SKM-1 treated with dmso at 0.1 percent for 144 hours (cell line): ENCODE results near the gene ITGA2.
"Not testable (repeated sequence)": the region's sequence is repeated elsewhere in the genome, so short reads cannot be mapped to it uniquely, and the experiment has no call there.

ENCODE experiments used
- DNase-seq: peaks from one replicate; lab custom pipeline; 2025; ENCODE audit not compliant: unreplicated experiment; lab: John Stamatoyannopoulos, UW

The ITGA2 gene

GRCh38 chr5:53095217-53095616 lies 106.1 kb downstream of the ITGA2 start:
- no peak for DNase-seq

DNA sequence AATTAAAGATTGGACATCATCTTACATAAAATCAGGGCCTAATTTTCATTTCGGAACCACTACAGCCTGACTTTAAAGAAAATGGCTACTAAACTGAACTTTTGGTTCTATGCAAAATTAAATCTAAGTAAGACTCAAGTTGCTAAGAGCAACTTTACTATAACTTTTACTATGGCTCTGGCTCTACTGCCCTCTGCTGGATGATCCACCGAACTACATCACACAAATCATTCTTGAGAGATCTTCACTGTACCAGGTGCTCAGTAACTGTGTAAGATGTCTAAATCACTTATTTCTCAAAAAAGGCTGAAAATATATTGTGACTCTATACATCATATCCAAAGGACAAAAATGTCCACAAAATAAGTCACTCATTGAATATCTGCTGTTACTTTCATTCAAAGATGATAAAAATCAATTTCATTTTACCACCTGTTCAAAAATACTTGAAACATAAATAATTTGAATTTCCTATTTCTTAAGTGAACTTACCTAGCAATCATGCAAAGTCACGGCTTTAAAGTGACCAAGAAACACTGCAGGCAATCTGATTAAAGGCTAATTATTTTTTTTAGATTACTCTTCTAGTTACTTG lies 106.9 kb downstream of the ITGA2 start:
- DNase-seq: peak; percentile 41

GRCh38 chr5:53099546-53099945 lies 110.4 kb downstream of the ITGA2 start:
- DNase-seq: no peak

GRCh38 chr5:53100606-53101005 lies 111.5 kb downstream of the ITGA2 start:
- no peak for DNase-seq

GRCh38 chr5:53105611-53106300 lies 116.6 kb downstream of the ITGA2 start:
- no peak for DNase-seq

- DNase-seq: peak; percentile 2
Measured at GRCh38 chr5:53109056-53109442, 119.9 kb downstream of the ITGA2 start.

DNA sequence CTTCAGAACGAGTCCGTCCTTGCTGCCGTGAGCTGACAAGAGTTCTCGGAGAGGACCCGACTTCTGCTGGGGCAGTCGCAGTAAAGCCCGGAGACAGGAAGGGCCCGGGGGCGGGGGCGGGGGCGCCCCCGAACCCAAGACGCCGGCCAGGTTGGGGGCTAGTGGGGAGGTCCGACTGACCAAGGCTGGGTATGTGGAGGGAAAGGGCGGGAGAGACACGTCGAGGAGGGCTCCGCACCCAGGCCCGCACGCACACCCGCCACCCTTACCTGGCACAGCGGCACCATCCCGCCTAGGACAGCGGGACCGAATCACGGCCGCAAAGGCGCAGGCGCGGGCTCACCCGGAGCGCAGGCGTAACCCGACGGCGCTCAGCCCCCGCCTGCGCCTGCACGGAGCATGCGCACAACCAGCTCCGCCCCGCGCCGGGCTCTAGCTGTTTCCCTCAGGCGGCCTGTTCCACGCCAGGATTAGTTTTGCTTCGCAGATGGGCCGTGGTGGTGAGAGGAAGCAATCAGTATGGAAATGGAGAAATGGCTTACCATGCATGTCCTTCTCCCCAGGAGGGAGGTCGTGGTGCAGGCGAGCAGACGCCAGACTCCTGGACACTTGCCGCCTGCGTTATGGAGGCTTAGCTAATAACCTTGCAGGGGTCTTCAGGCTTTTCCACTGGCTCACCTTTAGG lies 120.4 kb downstream of the ITGA2 start, which contains the start of gene MOCS2:
MOCS2 (minus strand) TSS at position 315 of the 685 bp plus-strand sequence. CDS start 2,583 bp downstream, outside the sequence.
- DNase-seq: peak; percentile 78

DNA sequence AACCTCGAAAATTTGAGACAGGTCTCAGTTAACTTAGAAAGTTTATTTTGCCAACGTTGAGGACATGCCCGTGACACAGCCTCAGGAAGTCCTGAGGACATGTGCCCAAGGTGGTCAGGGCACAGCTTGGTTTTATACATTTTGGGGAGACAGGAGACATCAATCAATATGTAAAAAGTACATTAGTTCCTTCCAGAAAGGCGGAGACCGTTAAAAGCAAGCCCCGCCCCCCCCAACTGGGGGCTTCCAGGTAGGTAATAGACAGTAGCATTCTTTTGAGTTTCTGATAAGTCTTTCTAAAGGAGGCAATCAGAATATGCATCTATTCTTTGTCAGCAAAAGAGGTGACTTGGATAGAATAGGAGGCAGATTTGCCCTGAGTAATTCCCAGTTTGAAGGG lies 121.0 kb downstream of the ITGA2 start:
- DNase-seq: no peak

DNA sequence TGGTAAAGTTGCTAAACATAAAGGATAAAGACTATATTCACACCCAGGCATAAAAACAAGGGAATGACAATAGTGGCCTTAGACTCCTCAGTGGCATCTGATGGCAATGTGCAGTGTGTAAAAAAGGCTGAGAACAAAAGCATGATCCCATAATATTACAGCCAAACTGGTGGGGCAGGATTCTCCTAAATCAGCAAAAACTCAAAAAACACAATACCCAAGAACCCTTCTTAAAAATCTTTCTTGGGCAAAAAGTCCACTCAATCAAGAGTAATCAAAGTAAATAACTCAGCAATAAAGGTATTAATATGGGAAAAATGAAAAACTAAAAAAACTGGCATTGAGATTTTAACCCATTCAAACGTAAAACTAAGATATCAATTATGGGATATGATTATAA lies 122.0 kb downstream of the ITGA2 start:
- no peak for DNase-seq

DNA sequence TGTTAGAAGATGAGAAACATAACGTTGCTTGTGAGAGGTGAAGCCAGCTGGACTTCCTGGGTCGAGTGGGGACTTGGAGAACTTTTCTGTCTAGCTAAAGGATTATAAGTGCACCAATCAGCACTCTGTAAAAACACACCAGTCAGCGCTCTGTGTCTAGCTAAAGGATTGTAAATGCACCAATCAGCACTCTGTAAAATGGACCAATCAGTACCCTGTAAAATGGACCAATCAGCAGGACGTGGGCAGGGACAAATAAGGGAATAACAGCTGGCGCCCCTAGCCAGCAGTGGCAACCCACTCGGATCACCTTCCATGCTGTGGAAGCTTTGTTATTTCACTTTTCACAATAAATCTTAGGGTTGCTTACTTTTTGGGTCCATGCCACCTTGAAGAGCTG lies 123.2 kb downstream of the ITGA2 start:
- DNase-seq: not testable (repeated sequence)

DNA sequence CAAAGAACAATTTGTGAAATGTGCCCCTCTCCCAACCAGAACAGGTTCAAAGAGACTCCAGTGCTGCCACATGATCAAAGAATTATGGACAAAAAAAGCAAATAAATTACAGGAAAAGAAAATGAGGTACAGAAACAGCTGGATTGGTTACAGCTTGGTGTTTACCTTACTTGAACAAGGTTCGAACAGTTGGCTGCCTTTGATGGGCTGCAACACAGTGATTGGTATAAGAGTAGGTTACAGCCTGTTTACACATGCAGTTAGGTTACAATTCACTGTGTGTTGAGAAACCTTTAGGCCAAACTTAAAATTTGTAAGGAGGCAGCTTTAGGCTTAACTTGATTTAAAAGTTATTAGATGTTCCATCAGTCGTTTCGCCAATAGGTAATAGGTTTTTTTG lies 123.8 kb downstream of the ITGA2 start:
- DNase-seq: no peak

DNA sequence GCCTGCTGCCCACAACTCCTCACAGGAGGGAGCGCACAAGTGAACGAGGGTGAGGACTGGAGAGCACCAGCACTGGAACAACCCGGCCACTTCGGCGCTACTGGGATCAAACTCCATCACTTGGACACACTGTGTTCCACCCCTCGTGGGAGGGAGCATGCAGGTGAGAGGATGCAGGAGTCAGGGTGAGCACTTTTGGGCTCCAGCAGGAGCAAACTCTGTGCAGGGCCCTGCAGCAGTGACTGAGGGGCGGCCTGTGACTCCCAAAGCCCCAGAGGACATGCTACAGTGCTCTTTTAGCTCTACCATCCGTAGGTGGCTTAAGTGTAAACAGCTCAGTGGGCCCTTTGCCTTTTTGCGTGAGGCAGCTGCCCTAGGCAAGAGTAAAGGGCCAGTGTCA lies 124.8 kb downstream of the ITGA2 start:
- no peak for DNase-seq

- DNase-seq: no peak
Measured at GRCh38 chr5:53114988-53115387, 125.8 kb downstream of the ITGA2 start.

- DNase-seq: no peak
Measured at GRCh38 chr5:53116597-53116996, 127.4 kb downstream of the ITGA2 start.

DNA sequence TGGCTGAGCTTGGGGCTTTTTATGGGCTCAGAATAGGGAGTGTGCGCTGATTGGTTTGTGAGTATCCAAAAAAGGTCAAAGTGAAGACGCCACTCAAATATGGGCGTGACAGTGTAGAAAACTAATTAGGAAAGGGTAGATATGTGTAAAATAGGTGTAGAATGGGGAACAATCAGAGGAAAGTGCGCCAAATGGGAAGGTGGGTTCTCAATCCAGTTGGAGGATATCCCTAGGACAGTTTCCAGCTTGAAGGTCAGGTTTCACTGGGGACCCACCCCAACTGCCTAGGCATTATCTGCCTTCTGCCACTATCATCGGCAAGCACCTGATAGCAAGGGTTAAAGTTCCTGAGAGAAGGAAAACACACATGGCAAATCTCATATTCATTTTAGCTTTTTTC lies 129.7 kb downstream of the ITGA2 start:
- no peak for DNase-seq

DNA sequence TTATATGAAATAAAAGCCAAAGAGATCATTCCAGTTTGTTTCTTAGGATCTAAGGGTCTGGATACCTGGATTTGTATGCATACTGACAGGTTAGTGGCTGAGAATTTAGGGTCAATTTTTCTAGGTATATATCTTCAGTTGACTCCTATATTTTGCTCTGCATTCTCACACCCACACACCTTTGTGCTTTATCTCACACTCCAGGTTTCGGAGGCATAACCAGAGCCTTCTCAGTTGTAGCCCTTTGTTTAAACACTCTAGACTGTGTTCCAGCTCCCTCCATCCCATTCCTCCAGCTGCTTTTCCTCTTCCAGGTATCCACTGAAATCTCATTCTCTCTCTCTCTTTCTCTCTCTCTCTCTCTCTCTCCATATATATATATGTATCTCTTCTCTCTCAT lies 131.0 kb downstream of the ITGA2 start:
- no peak for DNase-seq

DNA sequence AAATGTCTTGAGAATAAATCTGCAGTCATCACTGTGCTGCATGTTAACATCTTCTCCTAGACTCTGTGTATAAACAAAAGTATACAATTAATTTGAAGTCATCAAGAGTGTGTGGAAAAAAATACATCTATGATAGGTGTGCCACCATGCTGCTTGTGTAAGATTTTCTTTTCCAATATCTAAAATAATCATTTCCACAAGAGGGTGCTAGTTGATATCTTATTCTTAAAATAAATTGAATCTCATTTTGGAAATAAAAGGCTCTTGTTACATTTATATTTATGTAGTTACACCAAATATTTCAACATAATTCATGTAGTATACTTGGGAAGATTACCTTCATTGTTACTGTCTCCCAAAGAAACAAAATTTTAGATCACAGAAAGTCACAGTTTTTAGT lies 134.6 kb downstream of the ITGA2 start:
- no peak for DNase-seq

GRCh38 chr5:53126521-53126920 lies 137.4 kb downstream of the ITGA2 start:
- no peak for DNase-seq

DNA sequence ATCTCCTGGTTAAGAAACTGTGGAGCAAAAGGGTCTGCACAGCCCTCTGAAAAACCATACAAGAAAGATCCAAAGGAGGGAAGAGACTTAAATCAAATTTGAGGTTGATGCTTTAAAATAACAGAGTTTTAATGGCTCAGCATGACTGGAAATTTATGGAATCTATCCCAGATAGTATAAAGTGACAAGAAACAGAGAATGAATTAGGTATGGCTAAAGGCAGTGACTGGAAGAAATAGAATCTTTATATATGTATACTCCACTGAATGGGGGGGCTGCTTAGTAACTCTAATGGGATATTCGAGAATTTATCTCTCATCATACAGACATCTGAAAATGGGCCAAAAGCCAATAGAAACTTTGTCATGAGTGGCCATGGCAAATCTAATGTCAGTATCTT lies 138.0 kb downstream of the ITGA2 start:
- no peak for DNase-seq

DNA sequence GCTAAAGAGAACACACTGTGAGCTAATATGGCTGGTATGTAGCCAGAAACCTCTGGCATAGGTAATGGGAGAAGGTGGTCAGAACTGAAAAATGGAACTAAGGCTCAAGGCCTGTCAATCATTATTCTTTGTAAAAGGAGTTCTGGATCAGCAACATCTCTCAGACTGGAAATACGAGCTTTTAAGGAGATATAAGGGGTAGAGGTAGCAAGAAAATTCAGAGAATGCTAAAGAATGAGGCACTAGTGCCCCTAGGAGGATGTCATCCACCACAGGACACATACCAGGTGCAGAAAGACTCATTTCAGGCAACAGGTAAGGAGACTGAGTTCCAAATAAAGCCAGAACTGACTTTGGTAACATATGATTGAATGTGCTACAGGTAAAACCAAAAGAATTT lies 139.3 kb downstream of the ITGA2 start:
- DNase-seq: no peak

DNA sequence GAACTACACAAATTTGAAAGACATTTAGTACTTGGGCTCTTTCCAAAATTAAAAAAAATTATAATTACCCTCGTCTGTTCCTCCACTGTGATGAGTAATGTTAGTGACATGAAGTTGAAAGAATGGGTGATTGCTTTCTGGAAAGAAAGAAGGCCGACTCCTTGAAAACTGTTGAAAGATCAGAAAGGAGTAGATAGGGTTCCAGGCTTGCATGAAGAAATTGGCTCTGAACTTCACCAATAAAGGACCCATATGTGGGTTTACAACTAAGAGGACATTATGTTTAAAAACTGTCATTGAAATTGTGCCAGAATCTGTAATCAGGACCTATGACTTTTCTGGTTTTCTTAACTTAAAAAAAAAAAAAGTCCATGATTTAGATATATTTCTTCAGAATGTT lies 141.1 kb downstream of the ITGA2 start:
- no peak for DNase-seq

DNA sequence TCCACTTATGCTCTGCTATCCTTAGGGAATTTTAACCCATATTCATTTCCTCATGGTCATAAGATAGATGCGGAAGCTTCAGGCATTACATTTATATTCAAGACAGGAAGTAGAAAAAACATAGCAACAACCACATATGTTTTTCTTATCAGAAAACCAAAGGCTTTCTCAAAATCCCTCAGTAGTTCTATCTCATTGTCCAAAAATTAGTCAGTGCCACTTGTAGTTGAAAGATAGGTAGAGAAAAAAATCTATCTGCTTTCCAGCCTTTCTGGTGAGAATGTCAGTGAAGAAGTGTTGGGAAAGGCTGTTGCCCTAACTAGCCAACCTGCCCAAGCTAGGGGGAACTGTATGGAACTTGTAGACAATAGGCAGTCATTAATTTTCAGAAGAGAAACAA lies 143.9 kb downstream of the ITGA2 start:
- DNase-seq: no peak
